ENCODE data around the gene KRTAP4-2.
"Not testable (repeated sequence)": the region's sequence is repeated elsewhere in the genome, so short reads cannot be mapped to it uniquely, and the experiment has no call there.

KRTAP4-2 gene

GRCh38 chr17:41171886-41172285 is 6.1 kb downstream of the KRTAP4-2 start:
- Histone ChIP-seq H3K36me3 (no peaks in the 10 kb centered on the region), H3K9me3 (no peaks in the 10 kb centered on the region), H3K27ac (no peak overlapping the region), H3K4me1 (no peaks in the 10 kb centered on the region), H3K27me3 (no peaks in the 10 kb centered on the region), H3K4me3 (no peak overlapping the region)
- DNase-seq, result no peak
- intact Hi-C loops (cut with DNase I; ENCODE audit: low total_unique reads), result no loop called here
- no peak for TF ChIP-seq CTCF (IDR thresholded peaks at IDR 0.05)

- Histone ChIP-seq H3K27me3 (no peaks in the 10 kb centered on the region), H3K9me3 (no peaks in the 10 kb centered on the region), H3K27ac (no peak within 1 kb of the TSS), H3K4me1 (no peaks in the 10 kb centered on the region), H3K36me3 (no peaks in the 10 kb centered on the region), H3K4me3 (no peak within 1 kb of the TSS)
- no peak for DNase-seq
- intact Hi-C loops (cut with DNase I; ENCODE audit: low total_unique reads), result no loop called here
- TF ChIP-seq CTCF (IDR thresholded peaks at IDR 0.05), result no peak
Observed at GRCh38 chr17:41168121-41168520, 9.9 kb downstream of the KRTAP4-2 start, which contains the start of gene KRTAP4-3. Gene KRTAP4-3, minus strand, starts transcription at chr17:41168221. Its CDS starts 49 bp downstream, at chr17:41168172.

GRCh38 chr17:41167561-41167960 is 10.5 kb downstream of the KRTAP4-2 start:
- Histone ChIP-seq H3K4me1 (no peaks in the 10 kb centered on the region), H3K27ac (no peak overlapping the region), H3K9me3 (no peaks in the 10 kb centered on the region), H3K27me3 (no peaks in the 10 kb centered on the region), H3K4me3 (no peak overlapping the region), H3K36me3 (no peaks in the 10 kb centered on the region)
- TF ChIP-seq CTCF (IDR thresholded peaks at IDR 0.05), result no peak
- DNase-seq, result no peak
- intact Hi-C loops (cut with DNase I; ENCODE audit: low total_unique reads), result no loop called here

GRCh38 chr17:41163828-41164227 is 14.2 kb downstream of the KRTAP4-2 start:
- intact Hi-C loops (cut with DNase I; ENCODE audit: low total_unique reads), result no loop called here
- TF ChIP-seq CTCF (IDR thresholded peaks at IDR 0.05), result no peak
- H3K4me3 ChIP-seq, result no peak overlapping the region
- DNase-seq, result no peak
- H3K4me1 ChIP-seq, result no peaks in the 10 kb centered on the region
- no peak overlapping the region for H3K27ac ChIP-seq
- H3K27me3 ChIP-seq, result peaks cover 0 to 12% of the 10 kb centered on the region in 2 donors
- H3K36me3 ChIP-seq, result no peaks in the 10 kb centered on the region
- no peaks in the 10 kb centered on the region for H3K9me3 ChIP-seq

- Histone ChIP-seq H3K9me3 (no peaks in the 10 kb centered on the region), H3K27me3 (peaks cover 0 to 21% of the 10 kb centered on the region in 2 donors), H3K27ac (no peak within 1 kb of the TSS), H3K36me3 (no peaks in the 10 kb centered on the region), H3K4me1 (no peaks in the 10 kb centered on the region), H3K4me3 (no peak within 1 kb of the TSS)
- DNase-seq, result no peak
- no peak for TF ChIP-seq CTCF (IDR thresholded peaks at IDR 0.05)
- intact Hi-C loops (cut with DNase I; ENCODE audit: low total_unique reads), result no loop called here
Observed at GRCh38 chr17:41160648-41161047, 17.4 kb downstream of the KRTAP4-2 start, which contains the start of gene KRTAP4-4. Gene KRTAP4-4, minus strand, starts transcription at chr17:41160748. Its CDS starts 57 bp downstream, at chr17:41160691.

- H3K36me3 ChIP-seq, H3K9me3 ChIP-seq: not testable (repeated sequence)
Observed at GRCh38 chr17:41160190-41160589, 17.8 kb downstream of the KRTAP4-2 start.

More at GRCh38 chr17:41160190-41160589, 17.8 kb downstream of the KRTAP4-2 start:
- H3K27ac ChIP-seq; H3K4me3 ChIP-seq; H3K4me1 ChIP-seq; DNase-seq; intact Hi-C loops (cut with DNase I; ENCODE audit: low total_unique reads): not testable (repeated sequence)
- peaks cover 0 to 21% of the 10 kb centered on the region in 2 donors for H3K27me3 ChIP-seq
